ENCODE data around the gene PXYLP1.
A peak's percentile ranks its signal among the peaks of the same experiment; 100 is the strongest.

Gene PXYLP1

DNA sequence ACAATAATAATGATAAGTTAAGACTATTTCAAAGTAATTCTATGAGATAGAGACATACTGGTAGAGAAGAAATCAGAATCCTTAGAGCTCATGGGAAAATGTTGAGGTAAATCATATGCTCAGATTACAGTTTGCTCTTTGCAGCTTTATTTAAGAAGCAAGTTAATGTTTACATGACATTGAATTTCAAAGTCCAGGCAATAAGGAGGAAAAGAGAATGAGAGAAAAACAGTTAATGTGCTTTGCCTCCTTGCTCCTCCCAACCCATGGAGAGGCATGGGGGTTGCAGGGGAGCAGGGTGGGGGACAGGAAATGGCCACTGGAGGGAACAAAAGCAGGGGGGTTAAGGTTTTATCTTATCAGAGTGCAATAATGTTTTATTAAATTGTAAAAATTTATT lies 94.5 kb downstream of the PXYLP1 start:
- no peak for DNase-seq (ENCODE audit: low read depth in 2 of 2)

DNA sequence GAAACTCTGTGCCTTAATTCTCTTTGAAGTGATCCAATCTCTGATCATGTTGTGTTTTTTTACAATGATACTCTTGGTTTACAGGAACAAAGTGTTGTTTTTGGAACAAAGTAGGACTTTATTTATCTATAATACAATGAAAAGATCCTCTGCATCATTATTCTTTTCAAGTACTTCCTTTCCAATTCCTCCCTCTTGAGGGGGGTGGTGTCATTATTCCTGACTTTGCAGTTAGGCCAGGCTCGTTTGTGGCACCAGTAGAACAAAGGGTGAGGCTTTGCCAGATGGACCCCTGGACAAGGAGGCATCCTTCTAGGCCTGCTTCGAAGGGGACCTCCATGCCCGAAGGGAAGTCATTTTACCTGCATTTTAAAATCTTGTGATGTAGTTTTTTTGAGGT lies 95.0 kb downstream of the PXYLP1 start:
- DNase-seq (ENCODE audit: low read depth in 2 of 2): no peak

DNA sequence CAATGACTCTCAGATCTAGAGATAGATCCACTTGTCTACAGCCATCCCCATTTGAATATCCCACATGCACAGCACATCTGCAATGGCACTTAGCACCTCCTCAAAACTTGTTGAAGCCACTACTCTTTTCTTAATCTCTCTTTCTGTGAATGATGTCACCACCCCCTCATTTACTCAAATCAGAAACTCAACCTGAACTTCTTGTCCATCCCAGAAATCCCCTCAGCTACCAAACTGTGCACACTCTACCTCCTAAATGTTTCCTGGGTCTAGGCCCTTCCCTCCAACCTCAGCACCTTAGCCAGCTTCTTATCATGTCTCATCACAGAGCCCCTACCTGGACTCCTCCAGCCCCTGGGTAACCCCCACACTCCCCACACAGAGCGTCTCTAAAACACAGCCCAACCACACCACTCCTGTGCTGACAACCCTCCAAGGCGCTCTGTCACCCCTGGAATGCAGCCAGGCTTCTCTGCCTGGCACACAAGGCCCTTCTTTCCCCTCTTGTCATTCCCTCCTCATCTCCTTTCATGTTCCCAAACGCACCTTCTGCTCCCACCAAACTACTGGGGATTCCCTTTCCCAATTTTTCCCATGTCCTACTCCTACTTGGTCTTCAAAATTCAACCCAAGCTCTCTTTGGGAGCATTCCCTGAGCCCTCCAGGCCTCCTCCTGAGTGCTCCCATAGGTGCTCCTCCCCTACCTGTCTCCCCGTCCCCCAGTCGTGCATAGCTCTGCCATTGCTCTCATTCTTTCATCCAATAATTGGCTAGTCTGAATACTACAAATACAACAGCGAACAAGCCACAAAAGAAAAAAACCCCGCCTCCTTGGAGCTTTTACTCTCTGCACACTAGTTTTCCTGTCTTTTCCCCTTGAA lies 96.9 kb downstream of the PXYLP1 start:
- DNase-seq (ENCODE audit: low read depth in 2 of 2): no peak

DNA sequence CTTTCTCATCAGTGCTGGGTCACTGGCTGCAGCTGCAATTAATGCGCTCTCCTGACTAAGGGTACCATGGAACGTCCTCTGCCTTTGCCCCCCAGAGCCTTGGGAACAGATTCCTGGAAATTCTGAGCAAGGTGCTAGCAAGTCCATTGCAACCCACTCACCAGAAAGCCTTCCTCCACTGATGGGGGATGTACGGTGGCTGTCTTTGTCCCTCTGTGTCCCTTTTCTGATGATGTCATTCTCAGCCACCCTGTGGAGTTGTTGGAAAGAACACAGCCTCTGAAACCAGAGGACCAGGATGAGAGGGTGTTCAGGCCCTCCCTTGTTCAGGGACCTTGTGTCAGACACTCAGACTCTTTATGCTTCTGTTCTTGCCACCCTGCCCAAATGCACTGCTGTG lies 98.6 kb downstream of the PXYLP1 start:
- no peak for DNase-seq (ENCODE audit: low read depth in 2 of 2)

DNA sequence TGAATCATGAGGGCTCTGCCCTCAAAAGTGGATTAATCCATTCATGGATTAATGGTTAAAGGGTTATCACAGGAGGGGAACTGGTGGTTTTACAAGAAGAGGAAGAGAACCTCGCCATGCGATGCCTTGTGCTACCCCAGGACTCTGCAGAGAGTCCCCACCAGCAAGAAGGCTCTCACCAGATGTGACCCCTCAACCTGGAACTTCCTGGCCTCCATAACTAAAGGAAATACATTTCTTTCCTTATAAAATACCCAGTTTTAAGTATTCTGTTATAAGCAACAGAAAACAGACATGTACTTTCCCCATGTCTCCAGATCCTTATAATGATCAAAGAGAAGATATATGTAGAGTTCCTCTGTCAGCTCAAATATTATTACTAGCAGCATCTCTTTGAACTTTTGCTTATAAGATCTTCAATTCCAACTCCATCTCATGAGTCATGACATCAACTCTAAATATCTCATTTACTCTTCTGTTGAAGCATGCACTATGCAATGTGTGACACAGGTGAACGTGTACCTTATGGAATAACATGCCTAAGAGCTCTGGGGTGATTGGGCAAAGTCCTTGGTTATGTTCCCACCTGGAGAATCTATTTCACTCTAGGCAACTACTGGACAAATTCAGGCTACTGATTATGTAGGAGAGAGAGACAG lies 99.2 kb downstream of the PXYLP1 start:
- no peak for DNase-seq (ENCODE audit: low read depth in 2 of 2)

DNA sequence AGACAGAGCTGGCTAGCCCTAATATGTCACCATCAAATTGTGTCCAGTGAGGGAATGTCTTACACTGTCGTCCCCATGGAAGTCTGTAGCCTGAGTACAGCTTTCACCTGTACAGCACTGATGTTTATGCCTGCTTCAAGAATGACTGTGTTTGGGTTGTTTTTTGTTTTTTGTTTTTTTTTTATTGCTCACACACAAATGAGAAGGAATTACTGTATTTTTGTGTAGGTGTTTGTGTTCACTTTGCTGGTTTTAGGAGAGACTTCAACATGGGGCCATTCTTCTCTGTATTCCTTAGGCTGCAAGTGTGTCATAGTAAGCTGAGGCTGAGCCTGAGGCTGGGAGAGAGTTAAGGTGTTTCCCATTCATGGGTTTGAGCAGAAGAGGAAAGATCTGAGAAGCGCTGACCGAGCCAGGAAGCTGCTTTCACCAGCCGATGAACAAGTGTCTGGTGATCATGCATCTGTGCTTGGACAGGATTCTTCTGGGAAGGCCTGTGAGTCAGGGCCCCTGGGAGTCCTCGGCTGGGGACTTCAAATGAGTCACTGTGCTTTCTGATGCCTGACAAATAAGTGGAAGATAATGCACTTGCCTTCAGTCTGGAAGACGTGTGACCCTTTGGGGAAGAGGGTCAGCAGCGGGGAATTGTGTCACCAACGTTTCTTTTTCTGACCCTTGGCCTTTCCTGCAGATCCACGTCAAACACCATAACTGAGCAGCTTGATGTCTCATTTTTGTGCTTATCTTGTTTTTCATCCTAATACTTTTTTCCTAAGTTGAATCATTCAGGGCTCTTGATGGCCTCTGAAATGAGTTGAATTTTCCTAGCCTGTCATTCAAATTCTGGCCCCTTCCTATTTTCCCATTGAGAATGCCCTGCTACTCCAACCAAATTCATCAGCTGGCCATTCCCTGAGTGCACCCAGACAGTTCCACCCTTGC lies 100.0 kb downstream of the PXYLP1 start:
- DNase-seq (ENCODE audit: low read depth in 2 of 2): peak; percentile 77 to 80

DNA sequence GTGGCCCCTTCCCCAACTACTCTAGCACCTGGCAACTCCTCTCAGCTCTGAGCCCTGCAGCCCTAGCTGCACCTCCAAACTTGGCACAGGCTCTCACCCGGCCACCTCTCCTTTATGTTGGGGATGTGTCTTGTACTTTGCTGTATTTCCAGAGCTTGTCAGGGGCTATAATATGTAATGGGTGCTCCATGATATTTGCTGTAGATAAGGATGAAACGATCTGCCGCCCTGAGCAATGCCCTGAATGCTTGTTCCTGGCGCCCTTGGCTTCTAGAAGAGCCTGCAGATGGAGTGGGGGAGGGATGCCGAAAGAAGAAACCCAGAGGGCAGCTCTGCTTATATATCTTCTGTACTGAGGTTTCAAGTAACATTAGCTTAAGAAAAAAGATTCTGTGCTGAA lies 100.8 kb downstream of the PXYLP1 start:
- DNase-seq (ENCODE audit: low read depth in 2 of 2): no peak

DNA sequence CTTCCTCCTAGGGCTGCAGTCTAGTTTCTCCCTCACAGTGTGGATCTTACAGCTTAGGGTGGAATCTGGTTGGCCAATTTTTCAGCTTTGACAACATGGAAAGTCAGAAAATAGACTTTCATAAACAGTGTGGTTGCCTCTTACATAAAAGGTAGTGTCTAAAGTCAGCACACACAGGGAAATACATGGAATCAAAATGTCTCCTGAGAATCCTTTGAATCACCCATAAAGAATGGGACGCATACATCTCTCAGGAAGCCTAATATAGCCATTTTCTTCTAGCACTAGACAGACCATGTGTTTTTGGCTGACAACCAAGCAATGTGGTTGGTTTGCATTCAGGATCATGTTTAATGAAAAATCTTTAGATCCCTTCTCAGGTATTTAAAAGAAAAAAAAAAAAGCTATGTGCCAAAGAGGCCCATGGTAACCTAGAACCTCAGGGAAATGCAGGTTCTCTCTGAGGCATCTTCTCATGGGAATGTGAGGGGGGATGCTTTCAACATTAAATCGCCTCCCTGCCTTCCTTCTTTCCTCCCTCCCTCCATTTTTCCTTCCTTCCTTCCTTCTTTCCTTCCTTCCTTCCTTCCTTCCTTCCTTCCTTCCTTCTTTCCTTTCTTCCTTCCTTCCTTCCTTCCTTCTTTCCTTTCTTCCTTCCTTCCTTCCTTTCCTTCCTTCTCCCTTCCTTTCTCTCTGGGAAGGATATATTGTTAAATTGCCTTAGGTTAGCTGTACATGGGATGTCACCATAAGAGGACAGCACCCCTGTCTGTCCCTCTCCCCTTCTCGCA lies 102.4 kb downstream of the PXYLP1 start:
- DNase-seq (ENCODE audit: low read depth in 2 of 2): peak; percentile 89

DNA sequence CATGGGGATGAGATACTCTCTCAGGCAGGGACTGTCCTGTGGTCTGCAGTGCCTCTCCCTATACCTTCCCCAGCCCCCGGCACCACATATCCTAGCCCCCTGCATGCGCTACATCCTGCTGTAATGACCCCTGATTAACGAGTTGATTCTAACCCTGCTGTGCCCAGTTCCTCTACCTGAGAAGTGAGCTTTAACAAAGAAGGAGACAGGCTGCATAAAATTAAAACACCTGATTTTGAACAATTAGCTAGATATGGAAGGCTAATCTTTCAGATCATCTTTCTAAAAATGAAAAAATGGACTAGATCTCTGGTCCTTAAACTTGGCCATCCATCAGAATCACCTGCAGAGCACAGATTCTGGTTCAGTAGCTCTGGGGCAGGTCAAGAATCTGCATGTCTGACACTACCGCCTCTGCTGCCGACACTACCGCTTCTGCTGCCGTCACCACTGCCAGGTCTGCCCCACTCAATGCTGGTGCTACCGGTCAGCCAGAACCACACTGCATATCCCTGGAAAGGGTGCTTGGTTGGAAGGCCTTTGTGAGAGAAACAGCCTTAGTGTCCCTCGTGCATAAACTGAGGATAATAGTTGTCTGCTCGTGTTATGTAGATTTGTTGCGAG lies 103.1 kb downstream of the PXYLP1 start:
- no peak for DNase-seq (ENCODE audit: low read depth in 2 of 2)

DNA sequence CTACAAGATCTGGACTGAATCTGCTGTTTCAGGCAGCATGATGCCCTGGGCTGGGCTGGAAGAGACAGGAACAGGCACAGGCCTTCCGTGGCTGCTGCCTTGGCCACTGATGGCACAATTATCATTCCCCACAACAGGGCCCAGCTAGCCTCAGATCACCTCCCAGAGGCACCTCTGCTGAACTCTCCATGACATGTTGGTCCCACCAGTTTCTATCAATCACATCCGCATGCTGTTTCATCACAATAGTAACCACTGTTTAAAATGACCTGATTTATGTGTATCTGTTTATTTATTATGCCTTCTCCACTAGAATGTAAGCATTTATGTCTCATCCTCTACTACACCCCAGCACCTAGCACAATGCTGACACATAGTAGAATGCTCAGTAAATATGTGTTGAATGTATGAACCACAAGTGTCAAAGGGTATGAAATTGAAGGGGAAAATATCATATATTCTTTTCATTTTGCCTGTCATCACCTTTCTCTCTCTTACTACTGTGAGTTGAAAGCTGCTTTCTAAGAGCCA lies 104.0 kb downstream of the PXYLP1 start:
- DNase-seq (ENCODE audit: low read depth in 2 of 2): peak; percentile 71 to 72

DNA sequence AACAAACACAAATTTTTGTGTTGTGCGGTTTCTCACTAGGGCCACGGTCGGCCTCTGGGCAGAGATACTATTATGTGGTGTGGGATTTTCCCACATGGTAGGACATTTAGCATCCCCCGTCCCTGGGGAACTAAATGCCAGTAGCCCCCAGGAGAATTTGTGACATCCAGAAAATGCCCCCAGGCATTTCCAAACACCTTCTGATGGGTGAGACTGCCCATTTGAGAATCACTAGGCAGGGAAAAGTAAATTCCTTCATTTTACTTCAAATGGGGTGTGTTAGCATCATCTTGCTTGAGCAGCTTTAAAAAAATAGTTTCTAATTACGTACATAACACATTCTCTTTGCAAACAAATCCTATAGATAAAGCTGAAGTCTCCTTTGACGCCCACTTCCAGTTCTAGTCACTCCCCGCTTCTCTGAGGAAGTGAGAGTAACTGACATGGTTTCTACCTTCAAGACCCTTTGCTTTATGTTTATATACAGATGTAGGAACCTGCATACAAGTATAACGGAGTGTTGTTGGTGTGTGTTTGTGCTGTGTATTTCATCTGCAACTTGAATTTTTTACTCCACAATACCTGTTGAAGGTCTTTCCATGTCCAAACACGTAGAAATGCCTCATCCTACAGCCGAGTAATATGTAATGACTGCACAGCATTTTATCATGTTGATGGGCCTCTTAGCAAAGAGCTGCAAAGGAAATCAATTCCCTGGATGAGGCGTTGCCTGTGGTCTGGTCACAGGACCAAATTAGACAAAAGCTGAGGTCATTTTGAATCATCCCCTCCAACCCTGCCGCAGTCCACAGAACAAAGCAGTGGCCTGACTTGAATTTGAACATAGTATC lies 105.3 kb downstream of the PXYLP1 start:
- DNase-seq (ENCODE audit: low read depth in 2 of 2): no peak

DNA sequence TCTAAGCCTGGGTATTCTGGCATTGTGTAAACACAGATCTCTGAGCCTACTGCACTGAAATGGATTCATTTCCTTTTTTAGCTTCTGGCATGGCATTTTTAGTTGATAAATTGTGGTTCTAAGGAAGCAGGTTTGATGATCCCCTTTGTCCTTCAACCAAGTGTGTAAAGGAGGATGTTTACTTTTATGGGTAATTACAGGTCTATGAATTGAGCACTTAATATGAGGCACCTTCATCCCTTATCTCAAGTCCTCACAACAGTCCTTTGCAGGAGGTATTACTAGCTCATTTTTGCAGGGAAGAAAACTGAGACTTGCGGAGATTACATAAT lies 105.9 kb downstream of the PXYLP1 start:
- no peak for DNase-seq (ENCODE audit: low read depth in 2 of 2)

DNA sequence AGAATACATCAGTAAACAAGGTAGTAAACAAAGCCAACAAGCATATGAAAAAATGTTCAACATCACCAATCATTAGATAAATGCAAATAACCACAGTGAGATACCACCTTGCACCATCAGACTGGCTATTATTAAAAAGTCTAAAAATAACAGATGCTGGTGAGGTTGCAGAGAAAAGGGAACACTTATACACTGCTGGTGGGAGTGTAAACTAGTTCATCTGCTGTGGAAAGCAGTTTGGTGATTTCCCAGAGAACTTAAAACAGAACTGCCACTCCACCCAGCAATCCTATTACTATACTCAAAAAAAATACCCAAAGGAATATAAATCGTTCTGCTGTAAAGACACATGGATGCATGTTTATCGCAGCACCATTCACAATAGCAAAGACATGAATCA lies 106.4 kb downstream of the PXYLP1 start:
- no peak for DNase-seq (ENCODE audit: low read depth in 2 of 2)

DNA sequence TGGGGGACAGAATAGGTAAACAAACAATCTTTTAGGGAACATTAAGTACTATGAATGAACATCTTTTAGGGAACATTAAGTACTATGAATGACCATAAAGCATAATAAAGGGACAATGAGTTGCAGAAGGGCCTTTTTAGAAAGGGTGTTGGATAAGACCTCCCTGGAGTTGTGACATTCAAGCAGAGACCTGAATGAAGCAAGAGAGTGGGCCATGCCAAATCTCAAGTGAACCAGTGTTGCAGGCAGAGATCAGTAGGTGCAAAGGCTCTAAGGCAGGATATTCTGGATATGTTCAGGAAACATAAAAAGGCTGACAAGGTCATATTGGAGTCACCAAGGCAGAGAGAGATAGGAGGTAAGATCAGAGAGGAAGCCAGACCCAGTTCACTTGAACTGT lies 107.3 kb downstream of the PXYLP1 start:
- no peak for DNase-seq (ENCODE audit: low read depth in 2 of 2)

DNA sequence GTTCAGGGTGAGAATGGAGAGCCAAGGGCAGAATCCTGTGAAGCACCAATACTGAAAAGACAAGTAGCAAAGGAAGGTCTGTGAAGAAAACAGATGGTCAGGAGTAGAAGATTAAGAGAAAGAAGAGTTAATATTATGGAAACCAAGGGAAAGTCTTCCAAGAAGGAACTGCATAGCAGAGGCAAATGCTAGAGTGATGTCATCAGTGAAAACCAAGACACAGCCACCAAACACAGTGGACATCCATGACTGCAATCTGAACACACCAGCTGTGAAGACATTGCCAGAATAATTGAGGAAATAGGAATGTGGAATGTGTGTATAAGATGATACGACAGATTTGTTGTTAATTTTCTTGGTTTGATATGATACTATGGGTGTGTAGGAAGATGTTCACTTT lies 109.9 kb downstream of the PXYLP1 start:
- DNase-seq (ENCODE audit: low read depth in 2 of 2): no peak

DNA sequence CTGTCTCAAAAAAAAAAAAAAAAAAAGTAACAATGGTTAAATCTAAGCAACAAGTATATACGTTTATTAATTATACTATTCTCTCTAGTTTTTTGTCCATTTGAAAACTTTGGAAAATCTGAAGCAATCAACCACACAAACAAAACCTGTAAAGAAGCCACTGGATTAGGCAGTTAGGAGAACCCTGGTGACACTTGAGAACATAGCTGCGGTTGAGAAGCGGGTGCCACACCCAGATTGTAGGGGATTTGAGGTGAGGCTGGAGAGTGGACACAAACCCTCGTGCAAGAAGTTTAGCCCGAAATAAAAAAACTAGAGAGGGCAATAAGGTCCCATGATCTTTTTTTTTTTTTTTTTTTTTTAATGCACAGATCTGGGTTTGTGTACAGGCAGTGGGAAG lies 110.8 kb downstream of the PXYLP1 start:
- no peak for DNase-seq (ENCODE audit: low read depth in 2 of 2)

DNA sequence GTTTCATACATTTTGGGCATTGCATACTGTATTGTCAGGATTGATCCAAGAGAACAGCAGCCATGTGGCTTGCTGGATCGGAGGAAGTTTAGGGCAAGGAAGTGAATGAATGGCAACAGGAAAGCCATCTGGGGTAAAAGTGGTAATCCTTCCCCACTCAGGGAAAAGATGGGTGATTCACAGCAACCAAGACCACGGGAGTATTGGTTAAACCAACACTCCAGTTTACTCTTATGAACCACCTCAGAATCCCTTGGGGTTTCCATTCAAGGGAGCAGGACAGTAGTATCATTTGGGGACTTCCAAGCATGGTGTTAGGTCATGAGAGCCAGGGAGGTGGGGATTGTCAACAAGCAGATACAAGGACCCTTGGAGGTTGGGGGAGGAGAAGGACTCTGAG lies 111.5 kb downstream of the PXYLP1 start:
- DNase-seq (ENCODE audit: low read depth in 2 of 2): no peak

DNA sequence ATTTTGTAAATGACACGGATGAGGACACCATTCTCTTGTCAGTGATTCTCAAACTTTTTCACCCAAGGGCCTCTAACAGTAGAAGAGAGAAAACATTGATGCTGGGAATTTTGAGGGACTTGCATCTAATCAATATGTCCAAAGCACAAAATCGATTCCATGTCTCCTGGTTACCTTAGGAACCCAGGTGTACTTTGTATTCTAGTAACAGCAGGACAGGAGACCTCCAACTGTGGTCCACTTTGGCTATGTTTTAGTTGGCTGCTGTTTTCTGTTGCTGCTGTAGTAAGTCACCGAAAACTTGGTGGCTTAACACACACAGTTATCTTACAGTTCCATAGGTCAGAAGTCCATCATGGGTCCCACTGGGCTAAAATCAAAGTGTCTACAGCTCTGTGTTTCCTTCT lies 112.2 kb downstream of the PXYLP1 start:
- DNase-seq (ENCODE audit: low read depth in 2 of 2): no peak
